RPMI8226 (cell line): Measurements from ENCODE around the gene B3GALNT1.

Experiments
- DNase-seq: peaks from one replicate; pipeline ENCODE4 v3.0.0-alpha.2; 2015

The B3GALNT1 gene, protein sequence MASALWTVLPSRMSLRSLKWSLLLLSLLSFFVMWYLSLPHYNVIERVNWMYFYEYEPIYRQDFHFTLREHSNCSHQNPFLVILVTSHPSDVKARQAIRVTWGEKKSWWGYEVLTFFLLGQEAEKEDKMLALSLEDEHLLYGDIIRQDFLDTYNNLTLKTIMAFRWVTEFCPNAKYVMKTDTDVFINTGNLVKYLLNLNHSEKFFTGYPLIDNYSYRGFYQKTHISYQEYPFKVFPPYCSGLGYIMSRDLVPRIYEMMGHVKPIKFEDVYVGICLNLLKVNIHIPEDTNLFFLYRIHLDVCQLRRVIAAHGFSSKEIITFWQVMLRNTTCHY

DNA sequence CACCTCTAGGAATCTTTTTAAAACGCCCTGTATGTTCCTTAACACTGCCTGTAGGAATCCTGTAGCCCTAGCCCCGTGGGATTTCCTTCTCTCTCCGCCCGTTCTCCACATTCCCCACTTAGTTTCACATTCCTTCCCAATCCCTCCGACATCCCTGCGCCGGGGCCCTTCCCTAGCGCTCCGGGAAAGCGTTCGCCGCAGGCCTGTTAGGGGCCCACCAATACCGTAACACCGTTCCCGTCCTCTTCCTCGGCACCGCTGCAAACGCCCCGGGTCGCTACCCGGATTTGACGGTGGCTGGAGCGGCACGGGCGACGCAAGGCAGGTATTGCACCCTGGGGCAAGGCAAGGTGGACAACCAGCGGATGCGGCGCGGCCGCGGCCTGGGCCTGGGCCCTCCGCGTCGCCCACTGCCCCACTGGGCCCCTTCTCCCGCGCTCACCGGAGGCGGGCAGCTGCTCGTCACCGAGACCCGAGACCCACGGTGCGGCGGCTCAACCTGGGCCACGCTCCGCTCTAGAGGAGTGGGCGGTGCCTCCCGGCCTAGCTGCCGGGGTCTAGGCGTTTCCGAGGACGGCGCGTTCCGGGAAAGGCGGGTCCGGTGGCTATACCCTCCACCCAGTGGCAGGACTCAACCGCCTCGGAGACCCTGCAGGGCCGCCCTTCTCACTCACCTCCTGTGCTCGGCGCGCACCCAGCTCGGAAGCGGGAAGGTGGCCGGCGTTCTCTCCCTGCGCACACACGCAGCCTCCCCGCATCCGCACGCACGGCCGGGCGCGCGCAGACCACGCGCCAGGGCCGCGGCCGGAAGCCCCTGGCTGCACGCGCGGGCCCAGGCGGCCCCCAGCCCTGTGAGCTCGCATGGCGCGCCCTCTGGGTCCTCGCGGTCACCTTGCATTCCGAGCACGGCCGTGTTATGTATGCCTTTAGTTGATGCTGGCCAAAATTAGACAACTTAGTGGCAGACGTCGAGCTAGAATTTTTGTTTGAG lies at the start of gene B3GALNT1:
Gene B3GALNT1, minus strand, starts transcription at position 789 of the 991 bp plus-strand sequence. CDS start 18,595 bp downstream, outside the sequence.
- peak; percentile 27 for DNase-seq

- no peak for DNase-seq
Observed at GRCh38 chr3:161153480-161153879, 48.3 kb upstream of the B3GALNT1 start.

- no peak for DNase-seq
Observed at GRCh38 chr3:161150001-161150525, 44.9 kb upstream of the B3GALNT1 start.

- no peak for DNase-seq
Observed at GRCh38 chr3:161149529-161149928, 44.4 kb upstream of the B3GALNT1 start.

GRCh38 chr3:161148832-161149475 lies 43.8 kb upstream of the B3GALNT1 start:
- no peak for DNase-seq

DNA sequence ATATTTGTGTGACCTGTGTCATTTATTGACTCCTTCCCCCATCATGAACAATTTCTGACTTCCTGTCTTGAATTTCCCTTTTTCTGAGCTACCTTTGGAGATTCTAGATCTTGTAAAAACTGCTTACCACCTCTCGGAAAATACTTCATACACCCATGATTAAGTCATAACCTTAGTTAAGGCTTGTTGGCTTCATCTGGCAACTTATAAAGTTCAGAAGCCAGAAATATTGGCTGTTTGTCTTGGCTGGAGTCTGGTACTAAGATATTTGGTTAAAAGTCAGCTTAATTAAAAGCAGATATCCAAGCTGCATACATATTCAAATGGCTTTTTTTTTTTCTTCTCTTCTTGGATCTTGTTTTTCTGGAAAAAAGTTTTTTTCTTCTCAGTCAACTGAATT lies 37.3 kb upstream of the B3GALNT1 start:
- DNase-seq, result no peak

DNA sequence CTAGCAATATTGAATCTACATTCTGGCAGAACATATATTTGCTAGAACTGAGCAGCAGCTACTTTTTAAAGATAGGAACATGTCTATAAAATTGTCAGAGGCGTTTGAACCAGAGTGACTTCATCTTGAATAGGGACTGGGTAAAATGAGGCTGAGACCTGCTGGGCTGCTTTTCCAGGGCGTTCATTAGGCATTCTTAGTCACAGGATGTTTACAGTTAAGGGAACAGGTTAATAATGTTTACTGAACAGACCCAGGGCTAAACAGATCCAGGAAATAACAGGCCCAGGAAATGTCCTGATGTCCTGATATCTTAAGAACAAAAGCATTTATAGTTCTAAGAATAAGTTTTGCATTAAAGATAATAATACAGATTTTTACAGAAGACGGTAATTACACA lies 34.5 kb upstream of the B3GALNT1 start:
- DNase-seq, result no peak

DNA sequence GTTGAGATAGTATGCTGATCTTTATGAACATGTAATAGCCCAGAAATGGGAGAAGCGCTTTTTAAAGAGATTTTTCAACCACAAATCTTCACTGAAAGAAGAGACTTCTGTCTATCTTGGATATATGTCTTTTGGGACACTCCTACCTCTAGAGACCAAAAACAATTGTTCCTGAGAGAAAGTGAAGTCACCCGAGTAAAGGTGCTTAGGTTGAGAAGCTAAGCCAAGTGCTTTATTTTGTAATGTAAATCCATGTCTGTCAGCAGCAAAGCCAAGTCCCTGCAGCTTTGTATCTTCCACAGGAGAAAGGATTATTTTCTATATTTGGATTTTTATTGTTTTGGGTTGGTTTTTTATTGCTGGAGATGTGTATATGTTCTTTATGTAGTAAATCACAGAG lies 32.1 kb upstream of the B3GALNT1 start:
- DNase-seq, result no peak

- no peak for DNase-seq
Observed at GRCh38 chr3:161132391-161132790, 27.2 kb upstream of the B3GALNT1 start.

DNA sequence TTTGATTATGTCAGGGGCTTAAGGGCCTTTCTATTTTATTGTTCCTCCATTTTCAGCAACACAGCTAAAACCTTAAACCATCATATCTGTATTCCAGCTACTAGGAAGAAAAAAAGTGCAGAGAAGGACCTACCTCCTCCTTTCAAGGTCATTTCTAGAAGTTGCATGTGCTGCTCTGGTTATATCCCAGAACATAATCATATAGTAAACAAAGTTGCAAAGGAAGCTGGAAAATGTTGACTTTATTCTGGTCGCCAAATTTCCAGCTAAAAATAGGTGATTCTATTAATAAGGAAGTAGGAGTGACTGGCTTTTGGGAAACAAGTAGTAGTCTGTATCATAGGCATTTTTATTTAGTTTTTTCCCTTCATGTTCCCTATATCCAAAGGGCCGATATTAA lies 21.3 kb upstream of the B3GALNT1 start:
- DNase-seq, result no peak

DNA sequence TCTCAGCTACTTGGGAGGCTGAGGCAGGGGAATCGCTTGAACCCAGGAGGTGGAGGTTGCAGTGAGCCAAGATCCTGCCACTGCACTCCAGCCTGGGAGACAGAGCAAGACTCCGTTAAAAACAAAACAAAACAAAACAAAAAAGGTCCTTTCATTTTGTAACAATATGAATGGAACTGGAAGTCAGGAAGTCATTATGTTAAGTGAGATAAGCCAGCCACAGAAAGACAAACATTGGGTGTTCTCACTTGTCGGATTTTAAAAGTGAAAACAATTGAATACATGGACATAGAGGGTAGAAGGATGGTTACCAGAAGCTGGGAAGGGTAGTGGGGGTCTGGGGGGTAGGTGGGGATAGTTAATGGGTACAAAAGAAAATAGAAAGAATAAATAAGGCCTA lies 12.5 kb upstream of the B3GALNT1 start:
- no peak for DNase-seq

GRCh38 chr3:161108840-161109239 lies 3.7 kb upstream of the B3GALNT1 start:
- DNase-seq, result no peak

DNA sequence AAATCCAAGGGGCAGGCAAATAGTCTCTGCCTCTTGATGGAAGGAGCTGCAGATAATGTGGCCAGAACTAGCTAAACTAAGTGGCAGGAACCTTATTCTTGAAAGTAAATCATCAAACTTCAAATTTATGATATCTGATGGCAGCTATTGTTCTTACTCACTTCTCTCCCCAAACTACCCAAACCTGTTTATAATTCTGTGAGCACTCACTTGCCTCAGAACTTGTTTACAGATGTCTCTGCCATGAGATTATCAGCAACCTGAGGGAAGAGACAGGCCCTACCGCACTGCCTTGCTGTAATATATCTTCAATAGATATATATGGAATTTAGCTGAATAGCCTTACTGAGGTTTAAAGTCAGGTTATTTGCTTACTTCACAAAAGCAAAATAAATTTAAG lies 2.2 kb upstream of the B3GALNT1 start:
- DNase-seq, result no peak

GRCh38 chr3:161103776-161104385 lies 1.3 kb downstream of the B3GALNT1 start:
- DNase-seq, result no peak

DNA sequence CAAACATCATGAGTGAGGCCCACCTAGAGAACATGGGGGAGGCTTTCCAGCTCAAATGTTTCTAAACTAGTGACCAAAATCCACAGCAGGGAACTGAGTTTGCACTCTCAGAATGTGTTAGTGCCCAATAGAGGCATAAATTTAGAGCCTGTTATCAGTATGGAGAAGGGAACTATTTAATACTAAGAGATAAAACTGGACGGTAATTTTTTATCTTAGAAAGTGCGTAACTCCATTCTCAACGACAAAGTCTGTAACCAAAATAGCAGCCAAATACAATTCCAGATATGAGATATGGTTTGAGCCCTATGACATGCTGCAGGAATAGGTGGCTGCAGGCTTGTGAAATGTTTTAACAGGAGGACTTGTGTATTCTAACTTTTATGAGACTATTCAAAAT lies 3.5 kb downstream of the B3GALNT1 start:
- no peak for DNase-seq

GRCh38 chr3:161100994-161101393 lies 4.2 kb downstream of the B3GALNT1 start:
- DNase-seq, result no peak

DNA sequence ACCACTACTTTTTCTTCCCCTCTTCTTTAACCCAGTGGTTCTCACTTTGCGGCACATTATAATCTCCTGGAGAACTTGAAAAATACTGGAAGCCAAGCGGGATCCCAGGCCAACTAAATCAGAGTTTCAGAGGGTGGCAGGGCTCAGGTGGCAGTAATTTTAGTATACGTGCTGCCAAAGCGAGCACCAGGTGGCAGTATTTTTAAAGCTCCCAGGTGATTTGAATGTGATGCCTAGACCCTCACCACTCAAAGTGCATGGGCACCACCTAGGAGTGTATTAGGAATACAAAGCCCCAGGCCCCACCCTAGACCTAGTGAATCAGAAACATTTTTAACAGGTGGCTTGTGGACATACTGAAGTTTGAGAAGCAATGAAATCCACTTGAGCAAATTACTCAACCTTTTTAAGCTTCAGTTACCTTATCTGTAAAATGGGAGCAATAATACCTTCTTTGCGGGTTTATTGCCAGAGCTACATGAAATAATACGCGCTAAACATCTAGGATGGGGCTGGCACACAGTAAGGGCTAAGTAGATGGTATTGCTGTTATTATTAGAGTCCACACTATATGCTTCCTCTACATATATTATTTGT lies 8.3 kb downstream of the B3GALNT1 start:
- peak; percentile 54 for DNase-seq

- DNase-seq, result no peak
Observed at GRCh38 chr3:161093895-161094294, 11.3 kb downstream of the B3GALNT1 start.

DNA sequence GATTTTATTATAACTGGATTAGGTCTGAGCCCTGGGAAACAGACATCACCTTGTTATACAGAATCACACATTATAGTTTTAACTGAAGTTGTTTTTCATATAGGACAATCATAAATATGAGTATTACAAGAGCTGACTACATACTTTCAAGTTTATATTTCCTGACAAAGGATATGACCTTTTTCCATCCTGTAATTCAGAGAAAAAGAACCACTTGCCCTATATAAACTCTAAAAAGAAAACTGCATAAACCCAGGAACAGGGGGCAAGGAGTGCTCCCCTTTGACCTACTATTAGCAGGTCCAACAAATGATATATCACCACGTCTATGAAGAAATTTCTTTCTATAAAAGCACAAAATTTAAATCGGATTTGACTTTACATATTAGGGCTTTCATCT lies 20.9 kb downstream of the B3GALNT1 start:
- no peak for DNase-seq

- no peak for DNase-seq
Observed at GRCh38 chr3:161083131-161083530, 22.0 kb downstream of the B3GALNT1 start.

- no peak for DNase-seq
Observed at GRCh38 chr3:161082063-161082462, 23.1 kb downstream of the B3GALNT1 start.

DNA sequence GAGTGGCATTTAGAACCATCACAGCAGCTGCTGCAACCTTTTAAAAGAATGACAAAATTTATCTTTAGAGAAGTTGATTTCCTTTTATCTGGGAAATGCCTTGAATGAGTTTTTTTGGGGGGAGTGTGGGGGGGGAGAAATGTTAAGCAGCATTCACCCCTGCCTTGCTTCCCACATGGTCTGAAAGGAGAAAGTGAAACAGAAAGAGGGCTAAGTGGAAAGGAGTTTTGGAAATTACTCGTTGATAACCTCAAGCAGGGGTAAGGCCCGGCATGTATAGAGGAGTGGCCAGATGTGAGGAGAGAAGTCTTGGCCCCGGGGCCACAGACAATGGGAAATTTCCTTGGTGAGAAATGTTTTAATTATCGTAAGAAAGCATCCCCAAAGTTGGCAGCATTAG lies 23.5 kb downstream of the B3GALNT1 start:
- DNase-seq, result peak; percentile 16
